ENCODE measurements around the gene AJM1.
"Not testable (repeated sequence)": the region's sequence is repeated elsewhere in the genome, so short reads cannot be mapped to it uniquely, and the experiment has no call there.

DNA sequence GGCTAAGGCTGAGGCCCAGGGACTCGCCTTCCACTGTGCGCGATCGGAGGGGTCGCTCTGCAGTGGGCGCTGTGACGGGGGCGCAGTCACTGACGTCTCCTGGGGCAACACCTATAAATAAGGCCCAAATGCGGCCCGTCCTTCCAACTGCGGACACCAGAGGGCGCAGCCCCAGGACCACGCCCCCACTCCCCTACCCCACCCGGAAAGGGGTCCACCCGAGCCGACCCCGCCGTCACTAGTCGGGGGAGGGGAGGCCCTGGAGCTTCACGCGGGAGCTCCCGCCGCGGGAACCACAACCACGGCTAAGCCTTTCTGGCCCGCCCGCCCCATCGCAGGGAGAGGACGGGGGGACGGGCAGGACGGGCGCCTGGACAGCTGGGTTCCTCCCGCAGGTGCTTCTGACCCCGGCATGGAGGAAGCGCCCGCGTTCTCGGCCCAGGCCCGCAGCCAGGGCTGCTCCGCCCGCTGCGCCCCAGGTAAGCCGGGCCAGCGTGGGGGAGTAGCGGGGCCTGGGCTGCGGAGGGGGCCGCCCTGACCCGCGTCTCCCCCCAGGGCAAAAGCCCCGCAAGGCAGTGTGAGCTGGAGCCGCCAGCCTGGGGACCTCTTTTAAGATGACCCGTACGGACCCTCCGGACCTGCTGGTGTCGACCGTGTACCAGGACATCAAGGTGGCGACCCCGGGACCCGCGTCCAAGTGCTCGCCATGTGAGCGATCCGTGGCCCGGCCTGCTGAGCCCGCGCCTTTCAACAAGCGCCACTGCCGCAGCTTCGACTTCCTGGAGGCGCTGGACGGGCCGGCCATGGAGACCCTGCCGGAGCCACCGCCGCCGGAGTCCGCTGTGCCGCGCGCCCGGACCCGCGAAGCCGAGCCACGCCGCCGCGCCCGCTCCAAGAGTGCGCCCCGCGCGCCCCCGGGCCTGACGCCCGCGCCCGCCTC, 1.8 kb downstream of the AJM1 start:
- TF ChIP-seq POLR2AphosphoS5 (IDR thresholded peaks at IDR 0.05); EZH2 (IDR thresholded peaks at IDR 0.05; ENCODE audit: borderline replicate concordance, insufficient read depth, low read length, poor library complexity, severe bottlenecking); SMC3 (conservative IDR thresholded peaks at IDR 0.05; ENCODE audit: poor library complexity); MXI1 (conservative IDR thresholded peaks at IDR 0.05; ENCODE audit: poor library complexity, severe bottlenecking): not testable (repeated sequence)
- TF ChIP-seq CTCF (IDR thresholded peaks at IDR 0.05; ENCODE audit: poor library complexity, severe bottlenecking), result peak; percentile 50
